Right atrium auricular region (tissue), 2 donors: ENCODE results near the gene CST9. TPM values are rescaled to one million over a fixed set of nuclear protein-coding genes. Genes with fewer than 3 reads are reported as not detected.

Experiments used
- DNase-seq: peaks from one replicate; pipeline ENCODE4 v3.0.0-alpha.2; 2019; ENCODE audit warnings: low spot score
- H3K27ac ChIP-seq, 2 donors: fragments of 200-600 bp; sonication (generic); 1 replicate in 1 of 2; 2 replicates in 1 of 2; pipeline ENCODE4 v1.5.1; 2016 to 2019
- H3K27me3 ChIP-seq, 2 donors: fragments of 200-600 bp; sonication (generic); one replicate each; pipeline versions ENCODE4 v1.5.1 to v1.6.0; 2017 to 2019
- H3K36me3 ChIP-seq: fragments of 200-600 bp; sonication (generic); one replicate; pipeline ENCODE4 v1.5.1; 2016
- H3K4me1 ChIP-seq, 2 donors: fragments of 200-600 bp; sonication (generic); one replicate each; pipeline versions ENCODE4 v1.5.1 to v1.6.0; 2017 to 2019
- H3K4me3 ChIP-seq, 2 donors: fragments of 200-600 bp; sonication (generic); 1 replicate in 1 of 2; 2 replicates in 1 of 2; pipeline ENCODE4 v1.5.1; 2017 to 2019; ENCODE audit warnings: mild to moderate bottlenecking in 1 of 2, moderate library complexity in 1 of 2
- H3K9me3 ChIP-seq, 2 donors: fragments of 200-600 bp; sonication (generic); one replicate each; pipeline ENCODE4 v1.5.1; 2019
- total RNA-seq, 2 donors: library from RNA; depleted of rRNA; stranded (reverse); fragments of >200 nt; gene quantifications; one replicate each; pipeline ENCODE4 v1.1.0, GENCODE V29; 2016
- TF ChIP-seq, protein P1 (sequence below), 2 donors: fragments of 200-600 bp; sonication (generic); IDR thresholded peaks; one replicate each; pipeline ENCODE4 v1.5.1; 2019; ENCODE audit warnings: antibody characterized with exemption in 2 of 2

CST9 gene, protein sequence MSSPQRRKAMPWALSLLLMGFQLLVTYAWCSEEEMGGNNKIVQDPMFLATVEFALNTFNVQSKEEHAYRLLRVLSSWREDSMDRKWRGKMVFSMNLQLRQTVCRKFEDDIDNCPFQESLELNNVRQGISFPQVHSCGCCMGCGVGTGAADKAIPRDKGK
- total RNA-seq, result not detected

DNA sequence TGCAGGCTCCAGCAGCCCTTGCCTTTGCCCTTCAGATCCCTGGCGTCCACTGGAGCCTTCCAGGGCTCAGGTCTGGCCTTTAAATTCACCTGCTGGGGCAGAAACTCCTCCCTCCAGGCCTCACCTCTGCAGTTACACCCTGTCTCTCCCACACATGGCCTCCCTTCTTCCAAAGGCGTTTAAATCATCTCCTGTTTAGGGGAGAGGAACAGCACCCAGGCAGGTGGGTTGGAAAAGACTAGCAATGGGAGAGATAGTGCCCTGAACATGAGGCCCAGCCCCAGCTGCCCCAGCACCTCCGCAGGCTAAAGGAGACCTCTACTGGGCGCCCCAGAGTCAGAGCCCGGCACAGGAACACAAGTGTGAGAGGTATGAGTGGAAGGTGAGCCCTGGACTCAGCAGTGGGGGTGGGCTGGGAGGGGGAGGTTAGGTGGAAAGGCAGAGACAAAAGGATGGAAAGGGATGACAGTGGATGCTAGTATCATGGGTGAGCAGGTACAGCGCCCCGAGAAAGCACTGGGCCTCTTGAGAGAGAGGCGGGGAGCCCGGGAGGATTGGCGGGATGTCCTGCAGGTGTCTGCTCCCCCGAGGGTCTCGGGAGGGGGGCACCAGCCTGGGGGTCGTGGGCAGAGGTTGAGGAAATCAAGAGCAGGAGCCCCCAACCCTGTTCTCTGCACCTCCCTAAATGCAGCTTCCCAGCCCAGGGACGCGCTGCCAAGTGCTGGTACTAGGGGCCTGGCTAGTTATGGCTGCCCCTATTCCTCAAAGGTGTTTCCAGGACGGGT lies at the start of gene CST9:
Gene CST9, minus strand, starts transcription at position 51 of the 785 bp plus-strand sequence. CDS start 53 bp downstream, outside the sequence.
- no peak within 1 kb of the TSS for H3K27ac ChIP-seq
- no peaks in the 10 kb centered on the region for H3K36me3 ChIP-seq
- no peaks in the 10 kb centered on the region for H3K27me3 ChIP-seq
- DNase-seq, result no peak
- no peaks in the 10 kb centered on the region for H3K4me1 ChIP-seq
- no peaks in the 10 kb centered on the region for H3K9me3 ChIP-seq
- TF ChIP-seq, protein P1, sequence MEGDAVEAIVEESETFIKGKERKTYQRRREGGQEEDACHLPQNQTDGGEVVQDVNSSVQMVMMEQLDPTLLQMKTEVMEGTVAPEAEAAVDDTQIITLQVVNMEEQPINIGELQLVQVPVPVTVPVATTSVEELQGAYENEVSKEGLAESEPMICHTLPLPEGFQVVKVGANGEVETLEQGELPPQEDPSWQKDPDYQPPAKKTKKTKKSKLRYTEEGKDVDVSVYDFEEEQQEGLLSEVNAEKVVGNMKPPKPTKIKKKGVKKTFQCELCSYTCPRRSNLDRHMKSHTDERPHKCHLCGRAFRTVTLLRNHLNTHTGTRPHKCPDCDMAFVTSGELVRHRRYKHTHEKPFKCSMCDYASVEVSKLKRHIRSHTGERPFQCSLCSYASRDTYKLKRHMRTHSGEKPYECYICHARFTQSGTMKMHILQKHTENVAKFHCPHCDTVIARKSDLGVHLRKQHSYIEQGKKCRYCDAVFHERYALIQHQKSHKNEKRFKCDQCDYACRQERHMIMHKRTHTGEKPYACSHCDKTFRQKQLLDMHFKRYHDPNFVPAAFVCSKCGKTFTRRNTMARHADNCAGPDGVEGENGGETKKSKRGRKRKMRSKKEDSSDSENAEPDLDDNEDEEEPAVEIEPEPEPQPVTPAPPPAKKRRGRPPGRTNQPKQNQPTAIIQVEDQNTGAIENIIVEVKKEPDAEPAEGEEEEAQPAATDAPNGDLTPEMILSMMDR (IDR thresholded peaks at IDR 0.05), result no peak
- no peak within 1 kb of the TSS for H3K4me3 ChIP-seq

DNA sequence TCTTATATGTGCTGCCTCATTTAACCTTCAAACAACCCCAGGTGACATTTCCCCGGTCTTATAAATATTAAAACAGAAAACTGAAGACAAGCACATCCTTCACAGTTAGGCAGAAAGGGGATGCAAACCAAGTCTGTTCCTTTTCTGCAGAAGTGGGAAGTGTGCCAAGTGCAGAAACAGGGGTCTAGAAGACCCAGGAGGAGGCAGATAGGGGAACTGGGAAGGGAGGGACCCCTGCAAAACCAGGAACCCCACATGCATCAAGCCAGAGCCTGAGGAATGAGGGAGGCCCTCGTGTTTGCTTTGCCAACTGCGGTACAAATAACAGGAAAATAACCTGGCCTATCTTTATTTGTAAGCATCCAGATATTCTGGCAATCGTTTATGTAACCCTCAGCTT lies 49.0 kb upstream of the CST9 start:
- H3K4me1 ChIP-seq, result peaks cover 0 to 33% of the 10 kb centered on the region in 2 donors
- H3K36me3 ChIP-seq, result no peaks in the 10 kb centered on the region
- TF ChIP-seq, protein P1 (IDR thresholded peaks at IDR 0.05), result no peak
- no peak overlapping the region for H3K4me3 ChIP-seq
- no peaks in the 10 kb centered on the region for H3K27me3 ChIP-seq
- H3K27ac ChIP-seq, result peak overlapping the region in 1 of 2 donors; percentile 71
- DNase-seq, result peak; percentile 51
- H3K9me3 ChIP-seq, result no peaks in the 10 kb centered on the region

DNA sequence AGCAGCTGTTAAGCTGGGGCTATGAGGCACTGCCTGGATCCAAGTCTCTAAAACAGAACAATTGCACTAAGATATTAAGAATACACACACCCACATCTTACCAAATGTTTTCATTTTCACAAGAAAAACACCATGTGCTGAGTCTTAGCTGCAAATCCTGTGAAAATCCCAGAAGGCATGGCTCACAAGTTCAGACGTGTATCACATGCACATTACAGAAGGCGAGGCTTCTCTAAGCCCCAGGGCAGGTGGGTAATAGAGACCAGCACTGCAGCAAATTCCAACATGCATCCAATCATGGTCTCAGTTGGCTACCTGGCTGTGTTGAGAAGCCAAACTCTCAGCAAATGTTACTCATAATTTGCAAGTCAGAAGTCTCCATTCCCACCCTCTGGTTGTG lies 48.3 kb upstream of the CST9 start:
- peak overlapping the region in 1 of 2 donors; percentile 33 for H3K27ac ChIP-seq
- no peak overlapping the region for H3K4me3 ChIP-seq
- TF ChIP-seq, protein P1 (IDR thresholded peaks at IDR 0.05), result no peak
- H3K27me3 ChIP-seq, result no peaks in the 10 kb centered on the region
- no peaks in the 10 kb centered on the region for H3K9me3 ChIP-seq
- DNase-seq, result no peak
- no peaks in the 10 kb centered on the region for H3K36me3 ChIP-seq
- peaks cover 0 to 33% of the 10 kb centered on the region in 2 donors for H3K4me1 ChIP-seq

DNA sequence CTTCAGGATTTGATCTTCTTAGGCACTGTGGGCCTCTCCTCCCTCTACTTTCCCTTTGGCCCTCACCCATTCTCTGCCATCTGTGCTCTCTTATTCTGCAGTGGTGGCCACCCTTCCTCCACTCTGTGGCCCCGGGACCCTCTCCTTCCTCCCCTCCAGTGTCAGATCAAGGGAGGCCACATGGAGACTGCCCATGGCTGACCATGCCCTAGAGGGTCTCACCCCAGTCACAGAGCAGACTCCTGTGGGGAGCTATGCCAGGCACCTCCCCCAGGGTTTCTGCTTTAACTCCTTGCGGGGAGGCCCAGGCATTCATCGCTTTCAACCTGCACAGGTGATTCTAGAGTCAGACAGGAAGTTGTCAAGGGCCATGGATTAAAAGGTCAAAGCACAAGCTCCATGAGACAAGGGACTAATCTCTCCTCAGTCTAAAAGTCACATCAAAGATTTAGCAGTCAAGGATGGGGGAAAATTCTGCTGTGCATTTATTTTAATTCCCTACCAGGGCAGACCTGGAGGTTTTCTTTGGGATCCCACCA lies 47.8 kb upstream of the CST9 start:
- no peaks in the 10 kb centered on the region for H3K27me3 ChIP-seq
- no peak for DNase-seq
- no peaks in the 10 kb centered on the region for H3K9me3 ChIP-seq
- H3K27ac ChIP-seq, result no peak overlapping the region
- no peak overlapping the region for H3K4me3 ChIP-seq
- peaks cover 0 to 33% of the 10 kb centered on the region in 2 donors for H3K4me1 ChIP-seq
- TF ChIP-seq, protein P1 (IDR thresholded peaks at IDR 0.05), result no peak
- H3K36me3 ChIP-seq, result no peaks in the 10 kb centered on the region

DNA sequence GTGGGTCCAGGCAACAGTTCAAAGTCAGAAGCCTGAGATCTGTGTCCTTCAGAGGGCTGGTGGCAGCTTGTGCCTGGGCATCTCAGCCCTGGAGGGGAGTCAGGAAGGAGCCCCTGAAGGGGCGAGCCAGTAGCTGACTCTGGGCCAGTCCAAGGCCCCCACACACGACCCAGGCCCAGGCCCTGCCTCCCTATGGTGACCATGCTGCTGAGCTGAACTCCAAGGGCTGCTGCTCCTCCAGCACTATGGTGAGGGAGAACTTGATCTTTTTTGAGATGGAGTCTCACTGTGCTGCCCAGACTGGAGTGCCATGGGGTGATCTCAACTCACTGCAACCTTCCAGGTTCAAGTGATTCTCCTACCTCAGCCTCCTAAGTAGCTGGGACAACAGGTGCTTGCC lies 47.2 kb upstream of the CST9 start:
- Histone ChIP-seq H3K4me1 (peaks cover 0 to 33% of the 10 kb centered on the region in 2 donors), H3K36me3 (no peaks in the 10 kb centered on the region), H3K27ac (no peak overlapping the region), H3K4me3 (no peak overlapping the region), H3K9me3 (no peaks in the 10 kb centered on the region), H3K27me3 (no peaks in the 10 kb centered on the region)
- TF ChIP-seq, protein P1 (IDR thresholded peaks at IDR 0.05), result no peak
- DNase-seq, result no peak
